Activated CD8-positive, alpha-beta memory T cell treated with anti-CD3 and anti-CD28 coated beads, Interleukin-2, amount 50 U/mL, for 1 hour (primary cell): ENCODE data around the gene GPR152.
A peak's percentile ranks its signal among the peaks of the same experiment; 100 is the strongest.

Experiments used
- DNase-seq: peaks from one replicate; pipeline ENCODE4 v3.0.0-alpha.2; 2020; ENCODE audit errors: extremely low read depth

The GPR152 gene

GRCh38 chr11:67465189-67465510 lies 12.6 kb upstream of the GPR152 start:
- no peak for DNase-seq

- peak; percentile 87 for DNase-seq
Measured at GRCh38 chr11:67464411-67465188, 12.1 kb upstream of the GPR152 start.

DNA sequence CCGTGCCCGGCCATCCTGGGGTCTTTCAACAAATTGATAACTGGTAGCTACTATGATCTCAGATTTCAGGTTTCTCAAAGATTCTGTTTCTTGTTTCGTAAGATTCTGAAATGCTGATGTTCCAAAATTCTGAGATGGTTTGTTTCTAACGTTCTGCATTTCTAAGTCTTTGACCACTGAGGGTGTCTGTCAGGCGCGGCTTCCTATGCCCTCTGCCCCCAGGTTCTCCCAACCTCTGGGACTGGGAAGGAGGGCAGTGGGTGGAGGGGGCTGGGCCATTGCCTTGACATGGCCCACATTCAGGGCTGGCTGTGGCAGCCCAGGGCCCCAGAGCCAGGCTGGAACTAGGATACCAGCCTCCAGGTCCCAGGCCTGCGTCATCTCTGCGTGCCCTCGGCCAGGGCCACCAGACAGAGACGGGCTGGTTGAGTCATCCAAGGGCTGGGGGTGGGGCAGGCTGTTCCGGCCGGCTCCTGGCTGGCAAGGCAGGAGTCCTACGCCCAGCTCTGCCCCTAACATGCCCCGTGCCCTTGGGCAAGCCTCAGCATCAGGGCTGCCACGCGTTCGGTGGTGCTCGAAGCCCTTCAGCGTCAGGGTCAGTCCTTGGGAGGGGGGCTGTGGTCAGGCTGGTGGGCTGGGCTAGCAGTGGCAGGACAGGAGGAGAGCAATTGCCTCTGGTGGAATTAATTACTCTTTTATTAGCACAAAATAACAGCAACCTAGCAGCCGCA lies 11.3 kb upstream of the GPR152 start:
- no peak for DNase-seq

DNA sequence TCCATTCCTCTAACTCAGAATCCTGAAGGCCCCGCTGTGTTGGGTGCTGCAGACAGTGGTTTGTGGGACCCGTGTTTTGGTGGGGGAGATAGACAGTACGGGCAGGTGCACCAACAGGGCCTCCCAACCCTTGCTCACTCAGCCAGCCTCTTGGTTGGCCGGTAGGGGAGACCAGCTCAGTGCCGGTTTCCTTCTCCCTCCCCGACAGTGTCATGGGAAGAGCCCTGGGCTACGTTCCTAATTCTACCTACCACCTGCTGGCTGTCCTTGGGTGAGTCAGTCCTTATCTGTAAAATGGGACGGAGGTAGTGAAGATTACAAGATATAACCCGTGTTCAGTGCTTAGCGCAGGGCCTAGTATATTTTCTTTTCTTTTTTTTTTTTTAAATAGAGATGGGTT lies 10.7 kb upstream of the GPR152 start:
- DNase-seq: no peak

- no peak for DNase-seq
Measured at GRCh38 chr11:67458266-67458665, 5.7 kb upstream of the GPR152 start.

- no peak for DNase-seq
Measured at GRCh38 chr11:67457453-67457852, 4.9 kb upstream of the GPR152 start.

- no peak for DNase-seq
Measured at GRCh38 chr11:67456068-67456705, 3.7 kb upstream of the GPR152 start.

DNA sequence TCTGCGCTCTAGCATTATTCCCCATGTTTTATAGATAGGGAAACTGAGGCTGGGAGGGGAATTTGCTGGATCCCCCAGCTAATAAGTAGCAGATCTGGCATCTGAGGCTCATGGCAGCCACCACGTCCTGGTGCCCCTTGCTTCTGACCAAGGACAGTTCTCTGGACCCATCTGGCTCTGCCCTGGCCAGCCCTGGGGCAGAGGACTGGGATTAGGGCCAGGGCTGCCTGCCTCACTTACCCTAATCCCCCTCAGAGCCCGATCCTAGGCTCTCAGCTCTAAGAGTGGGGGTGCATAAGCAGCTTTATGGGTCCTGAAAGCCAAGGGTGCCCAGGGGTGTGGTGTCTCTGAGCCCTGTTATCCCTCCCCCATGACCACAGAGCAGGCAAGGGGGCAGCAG lies 2.5 kb upstream of the GPR152 start, which contains the start of gene CABP4:
Gene CABP4, plus strand, starts transcription at position 301 of the 400 bp plus-strand sequence. Its CDS starts 70 bp downstream, at position 371.
- DNase-seq: no peak

- DNase-seq: no peak
Measured at GRCh38 chr11:67453816-67454732, 1.5 kb upstream of the GPR152 start.

DNA sequence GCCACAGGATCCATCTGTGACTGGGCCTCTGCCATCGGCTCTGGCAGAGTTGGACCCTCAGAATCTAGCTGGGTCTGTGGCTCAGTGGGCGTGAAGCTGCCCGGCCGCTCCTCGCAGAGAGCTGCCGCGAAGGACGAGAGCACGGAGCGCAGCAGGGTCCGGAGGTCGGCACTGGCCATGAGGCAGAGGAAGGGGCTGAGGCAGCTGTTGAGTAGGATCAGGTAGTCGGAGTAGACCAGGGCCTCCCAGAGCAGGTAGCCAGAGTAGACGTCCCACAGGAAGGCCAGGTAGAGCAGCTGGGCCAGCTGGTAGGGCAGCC lies 912 bp downstream of the GPR152 start:
- no peak for DNase-seq

DNA sequence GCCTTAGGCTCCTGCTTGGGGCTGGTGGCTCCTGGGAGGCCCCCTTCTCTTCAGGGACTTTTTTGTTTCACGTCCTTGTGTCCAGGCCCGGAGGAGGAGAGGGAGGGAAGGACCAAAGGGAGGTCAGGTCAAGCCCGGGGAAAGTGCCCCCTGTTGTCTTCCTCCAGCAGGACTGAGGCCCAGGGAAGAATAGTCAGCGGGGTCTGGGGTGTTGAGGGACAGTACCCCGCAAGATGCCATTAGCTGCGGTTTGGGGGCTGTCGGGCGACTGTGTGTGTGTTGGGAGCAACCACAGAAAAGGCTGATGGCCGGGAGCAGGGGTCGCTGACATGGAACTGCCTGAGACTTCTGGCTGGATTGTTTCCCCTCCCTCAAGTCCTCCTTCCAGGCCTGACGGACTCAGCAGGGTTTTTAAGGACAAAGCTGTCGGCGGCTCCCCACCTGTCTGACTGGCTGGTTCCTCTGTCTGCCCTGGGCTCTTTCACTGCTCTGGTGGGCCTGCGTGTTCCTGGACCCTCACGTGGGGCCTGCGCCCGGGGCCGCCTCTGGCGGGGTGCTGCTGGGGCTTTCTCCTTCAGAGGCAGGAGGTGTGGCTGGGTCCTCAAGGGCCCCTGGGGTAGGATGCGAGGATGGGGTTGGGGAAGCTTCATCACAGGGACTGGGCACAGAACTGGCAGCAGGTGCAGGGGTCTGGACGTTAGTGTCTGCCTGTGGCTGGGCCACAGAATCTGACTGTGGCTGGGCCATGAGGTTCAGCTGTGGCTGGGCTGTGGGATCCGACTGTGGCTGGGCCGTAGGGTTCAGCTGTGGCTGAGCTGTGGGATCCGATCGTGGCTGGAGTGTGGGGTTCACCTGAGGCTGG lies 1.5 kb downstream of the GPR152 start:
- DNase-seq: no peak

- no peak for DNase-seq
Measured at GRCh38 chr11:67449116-67449844, 3.2 kb downstream of the GPR152 start.

GRCh38 chr11:67448220-67448609 lies 4.3 kb downstream of the GPR152 start:
- DNase-seq: no peak

DNA sequence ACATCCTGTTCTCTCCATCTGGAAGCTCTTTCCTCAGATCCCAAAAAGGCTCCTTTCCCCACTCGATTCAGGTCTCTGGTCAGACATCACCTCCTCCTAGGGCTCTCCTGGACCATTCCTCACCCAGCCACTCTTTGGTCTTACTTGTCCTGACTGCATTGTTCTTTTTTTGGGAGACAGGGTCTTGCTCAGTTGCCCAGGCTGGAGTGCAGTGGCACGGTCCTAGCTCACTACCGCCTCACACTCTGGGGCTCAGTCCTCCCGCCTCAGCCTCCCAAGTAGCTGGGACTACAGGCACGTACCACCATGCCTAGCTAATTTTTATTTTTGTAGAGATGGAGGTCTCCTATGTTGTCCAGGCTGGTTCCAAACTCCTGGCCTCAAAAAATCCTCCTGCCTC lies 7.0 kb downstream of the GPR152 start:
- no peak for DNase-seq

DNA sequence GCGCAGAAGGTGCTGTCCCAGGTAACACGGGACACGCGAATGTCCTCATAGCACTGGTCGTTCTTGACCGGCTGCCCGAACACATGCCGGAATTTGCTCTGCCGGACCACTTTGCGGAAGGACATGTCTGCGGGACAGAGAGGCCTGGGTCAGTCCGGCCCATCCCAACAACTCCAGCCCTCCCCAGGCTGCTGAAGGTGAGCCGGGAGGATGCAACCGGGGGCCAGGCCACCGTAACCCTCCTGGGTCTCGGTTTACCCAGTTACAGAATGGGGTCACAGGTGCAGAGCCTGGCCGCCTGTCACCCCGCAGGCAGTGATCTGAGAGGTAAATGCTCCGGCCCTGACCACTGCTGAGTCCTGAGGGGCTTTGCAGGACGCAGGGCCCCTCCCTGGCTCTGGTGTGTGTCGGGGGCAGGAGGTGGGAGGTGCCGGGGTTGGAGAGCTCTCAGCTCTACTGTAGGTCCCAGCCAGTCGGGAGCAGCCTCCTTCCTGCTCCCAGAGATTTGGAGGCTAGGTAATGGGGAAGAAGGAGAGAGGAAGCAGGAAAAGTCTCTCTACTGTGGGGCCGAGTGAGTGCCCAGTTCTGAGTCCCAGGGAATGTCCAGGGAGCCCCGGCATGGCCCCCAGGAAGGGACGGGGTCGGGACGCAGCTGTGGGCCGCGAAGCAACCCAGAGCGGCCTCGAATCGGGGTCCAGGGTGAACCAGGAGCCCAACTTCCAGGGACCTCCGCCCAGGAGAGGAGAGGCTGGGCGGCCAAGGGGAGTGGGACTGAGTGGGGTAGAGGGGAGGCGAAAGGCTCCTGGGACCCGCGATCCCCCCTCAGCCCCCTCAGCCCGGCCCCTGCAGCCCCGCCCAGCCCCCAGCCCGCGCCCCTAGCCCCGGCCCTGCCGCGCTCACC lies 9.8 kb downstream of the GPR152 start:
- no peak for DNase-seq

DNA sequence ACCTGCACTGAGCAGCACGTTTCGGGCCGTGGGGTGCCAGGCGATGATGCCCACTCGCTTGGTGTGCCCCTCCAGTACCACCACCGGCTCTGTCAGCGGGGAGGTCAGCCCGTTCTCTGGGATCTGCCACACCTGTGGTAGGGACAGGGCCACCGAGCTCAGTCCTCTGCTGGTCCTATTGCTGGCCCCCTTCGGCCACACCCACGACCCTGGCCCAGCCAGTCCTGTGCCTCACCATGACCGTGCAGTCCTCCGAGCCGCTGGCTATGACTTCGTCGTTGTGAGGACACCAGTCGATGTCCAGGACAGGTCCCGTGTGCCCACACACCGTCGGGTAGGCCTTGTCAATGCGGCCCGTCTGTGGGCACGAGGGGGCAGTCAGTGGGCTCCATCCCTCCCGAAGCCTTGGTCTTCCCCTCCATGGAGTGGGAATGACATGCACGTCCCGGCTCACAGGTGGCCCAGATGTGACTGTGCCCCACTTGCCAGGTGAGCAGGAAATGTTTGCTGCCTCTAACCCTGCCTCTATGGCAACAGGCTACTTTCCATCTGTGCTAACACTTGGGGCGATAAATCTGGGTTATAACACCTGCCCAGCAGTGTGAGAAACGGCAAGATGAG lies 10.7 kb downstream of the GPR152 start:
- no peak for DNase-seq

GRCh38 chr11:67441098-67441563 lies 11.4 kb downstream of the GPR152 start:
- DNase-seq: no peak

DNA sequence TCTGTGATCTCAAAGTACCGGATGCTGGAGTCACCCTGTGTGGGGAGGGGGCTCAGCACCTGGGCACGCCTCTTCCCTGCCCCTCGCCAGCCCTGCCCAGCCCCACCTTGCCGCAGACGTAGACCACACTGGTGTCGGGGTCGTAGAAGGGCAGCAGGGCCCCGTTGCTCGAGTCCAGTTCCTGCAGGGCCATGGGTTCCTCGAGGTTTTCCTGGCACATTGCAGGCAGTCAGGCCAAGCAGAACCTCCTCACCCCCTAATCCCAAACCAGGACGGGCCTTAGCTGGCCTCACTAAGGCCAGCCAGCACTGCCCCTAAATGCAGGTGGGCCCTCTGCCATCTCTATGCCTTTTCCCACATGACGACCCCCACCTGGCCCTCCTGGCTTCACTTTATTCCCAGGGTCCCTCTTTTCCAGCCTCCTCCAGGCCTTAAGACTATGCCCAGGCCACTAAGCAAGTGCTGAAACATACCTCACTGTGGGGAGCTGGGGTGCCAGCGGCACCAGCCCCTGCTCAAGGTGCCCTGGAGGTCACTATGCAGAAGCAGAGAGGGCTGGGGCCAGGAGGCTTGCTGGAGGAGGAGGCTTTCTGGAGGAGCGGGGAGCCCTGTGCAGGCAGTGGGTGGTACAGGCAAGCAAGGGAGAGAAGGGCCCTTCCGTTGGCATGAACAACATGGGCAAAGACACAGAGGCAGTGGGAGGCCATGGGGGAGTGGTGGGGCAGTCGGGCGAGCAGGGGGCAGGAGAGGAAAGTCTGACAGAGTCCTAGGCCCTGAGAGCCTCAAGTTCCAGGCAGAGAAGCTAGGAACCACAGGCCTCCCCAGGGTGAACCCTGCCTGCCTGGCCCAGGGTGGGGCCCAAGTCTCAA lies 12.1 kb downstream of the GPR152 start:
- DNase-seq: no peak
